ENCODE measurements around the gene HS6ST2.

- TF ChIP-seq POLR2AphosphoS5 (IDR thresholded peaks at IDR 0.05; ENCODE audit: low read depth, low read length): no peak
- TF ChIP-seq SIN3A (IDR thresholded peaks at IDR 0.05; ENCODE audit: borderline replicate concordance, insufficient read depth, low read length): no peak
- no peak for TF ChIP-seq TAF1 (IDR thresholded peaks at IDR 0.05; ENCODE audit: borderline replicate concordance, insufficient read depth, low read length)
Measured at GRCh38 chrX:132744470-132744869, 214.0 kb downstream of the HS6ST2 start.

Data from PFSK-1 (cell line).